ENCODE results near the gene UNC5C. TPM values are rescaled to one million over a fixed set of nuclear protein-coding genes. Genes with fewer than 3 reads are reported as not detected.

UNC5C gene
- total RNA-seq, 2 experiments from 2014 or later = not detected

DNA sequence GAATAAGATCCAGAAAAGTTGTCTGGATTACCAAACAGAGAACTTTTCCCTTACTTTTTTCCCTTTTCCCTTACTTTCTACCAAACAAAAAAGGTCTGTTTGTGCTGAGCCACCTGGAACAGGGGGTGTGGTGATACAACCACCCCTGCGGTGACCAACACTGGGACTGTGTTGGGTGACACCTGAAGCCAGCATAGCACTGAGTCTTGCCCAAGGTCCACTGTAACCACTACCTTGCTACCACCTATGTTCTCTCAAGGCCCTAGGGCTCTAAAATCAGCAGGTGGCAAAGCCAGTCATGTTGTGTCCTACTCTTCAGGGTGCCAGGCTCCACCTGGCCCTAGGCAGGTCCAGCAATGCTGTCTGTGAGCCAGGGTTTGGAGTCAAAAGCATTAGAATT lies 22.8 kb upstream of the UNC5C start:
- POLR2A ChIA-PET = no interaction called here
- Mint-ChIP-seq H3K9me3 (peaks cover 9% of the 10 kb centered on the region), H3K27ac (no peak overlapping the region), H3K36me3 (ENCODE audit: low read depth) (no peaks in the 10 kb centered on the region), H3K27me3 (no peaks in the 10 kb centered on the region), H3K4me3 (no peak overlapping the region), H3K4me1 (ENCODE audit: low read depth) (no peaks in the 10 kb centered on the region)
- ATAC-seq (ENCODE audit: poor library complexity) (no peak), DNase-seq (no peak)
- Histone ChIP-seq H3K4me3 (ENCODE audit: low read length) (no peak overlapping the region), H3K36me3 (ENCODE audit: insufficient read depth, low read length) (no peaks in the 10 kb centered on the region), H3K4me1 (ENCODE audit: insufficient read depth, low read length) (no peaks in the 10 kb centered on the region), H3K9me3 (ENCODE audit: control insufficient read depth in 1 of 2, insufficient read depth in 1 of 2, low read length in 2 of 2) (peaks cover 0 to 8% of the 10 kb centered on the region in 2 experiments), H3K27me3 (ENCODE audit: control insufficient read depth in 1 of 2, insufficient read depth in 2 of 2, low read length in 2 of 2) (no peaks in the 10 kb centered on the region), H3K27ac (ENCODE audit: low read depth in 1 of 2, low read length in 2 of 2) (no peak overlapping the region)
- TF ChIP-seq, protein P1, sequence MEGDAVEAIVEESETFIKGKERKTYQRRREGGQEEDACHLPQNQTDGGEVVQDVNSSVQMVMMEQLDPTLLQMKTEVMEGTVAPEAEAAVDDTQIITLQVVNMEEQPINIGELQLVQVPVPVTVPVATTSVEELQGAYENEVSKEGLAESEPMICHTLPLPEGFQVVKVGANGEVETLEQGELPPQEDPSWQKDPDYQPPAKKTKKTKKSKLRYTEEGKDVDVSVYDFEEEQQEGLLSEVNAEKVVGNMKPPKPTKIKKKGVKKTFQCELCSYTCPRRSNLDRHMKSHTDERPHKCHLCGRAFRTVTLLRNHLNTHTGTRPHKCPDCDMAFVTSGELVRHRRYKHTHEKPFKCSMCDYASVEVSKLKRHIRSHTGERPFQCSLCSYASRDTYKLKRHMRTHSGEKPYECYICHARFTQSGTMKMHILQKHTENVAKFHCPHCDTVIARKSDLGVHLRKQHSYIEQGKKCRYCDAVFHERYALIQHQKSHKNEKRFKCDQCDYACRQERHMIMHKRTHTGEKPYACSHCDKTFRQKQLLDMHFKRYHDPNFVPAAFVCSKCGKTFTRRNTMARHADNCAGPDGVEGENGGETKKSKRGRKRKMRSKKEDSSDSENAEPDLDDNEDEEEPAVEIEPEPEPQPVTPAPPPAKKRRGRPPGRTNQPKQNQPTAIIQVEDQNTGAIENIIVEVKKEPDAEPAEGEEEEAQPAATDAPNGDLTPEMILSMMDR (IDR thresholded peaks at IDR 0.05) = no peak
- CTCF ChIA-PET = no interaction called here
- intact Hi-C loops (cut with DNase I, micrococcal nuclease) = no loop called here

DNA sequence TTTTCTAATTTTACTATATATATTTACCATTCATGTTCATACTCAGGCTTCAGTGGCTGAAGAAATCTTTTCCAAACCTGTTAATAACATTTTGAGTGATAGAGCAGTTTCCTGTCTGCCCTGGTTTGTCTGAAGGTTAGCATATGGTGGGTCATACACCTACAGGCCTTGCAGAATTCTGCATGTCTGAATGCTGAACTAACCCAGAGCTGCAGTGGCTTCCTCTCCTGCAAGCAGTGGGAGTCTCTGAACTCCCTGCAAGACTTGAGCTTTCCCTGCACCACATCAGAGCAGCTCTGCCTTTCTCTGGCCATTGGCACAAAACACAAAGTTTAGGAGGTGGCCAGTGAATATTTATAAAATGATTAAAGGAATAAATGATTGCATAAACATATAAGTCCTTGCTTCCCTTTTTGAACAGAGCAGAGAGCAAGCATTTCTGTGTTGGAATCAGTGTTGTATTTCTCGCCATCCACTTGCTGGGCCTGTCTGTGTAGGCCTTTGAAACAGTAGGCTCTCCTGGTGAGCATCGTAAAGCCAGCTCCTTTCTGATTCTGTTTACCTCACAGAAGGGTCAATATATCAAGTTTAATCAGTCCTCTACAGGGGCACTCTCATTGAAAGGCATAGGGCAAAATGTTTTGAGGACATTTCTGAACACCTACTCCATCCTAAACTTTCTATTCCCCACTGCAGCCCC lies 15.0 kb upstream of the UNC5C start:
- peaks cover 0 to 3% of the 10 kb centered on the region in 2 experiments for H3K9me3 ChIP-seq (ENCODE audit: control insufficient read depth in 1 of 2, insufficient read depth in 1 of 2, low read length in 2 of 2)
- no peaks in the 10 kb centered on the region for H3K27me3 ChIP-seq (ENCODE audit: control insufficient read depth in 1 of 2, insufficient read depth in 2 of 2, low read length in 2 of 2)
- no peaks in the 10 kb centered on the region for H3K4me1 ChIP-seq (ENCODE audit: insufficient read depth, low read length)
- DNase-seq (no peak), ATAC-seq (ENCODE audit: poor library complexity) (no peak)
- no peak overlapping the region for H3K27ac ChIP-seq (ENCODE audit: low read depth in 1 of 2, low read length in 2 of 2)
- TF ChIP-seq, protein P1 (IDR thresholded peaks at IDR 0.05) = no peak
- H3K27me3 Mint-ChIP-seq = no peaks in the 10 kb centered on the region
- H3K4me3 ChIP-seq (ENCODE audit: low read length) = no peak overlapping the region
- CTCF ChIA-PET = no interaction called here
- H3K4me1 Mint-ChIP-seq (ENCODE audit: low read depth) = no peaks in the 10 kb centered on the region
- H3K36me3 ChIP-seq (ENCODE audit: insufficient read depth, low read length) = no peaks in the 10 kb centered on the region
- intact Hi-C loops (cut with DNase I, micrococcal nuclease) = no loop called here
- H3K27ac Mint-ChIP-seq = no peak overlapping the region
- POLR2A ChIA-PET = interaction anchor here (0.7 kb wide), 1 partner anchor 1190 kb away, joined by 3 read pairs; no protein-coding TSS in a partner anchor
- H3K4me3 Mint-ChIP-seq = no peak overlapping the region
- no peaks in the 10 kb centered on the region for H3K9me3 Mint-ChIP-seq
- no peaks in the 10 kb centered on the region for H3K36me3 Mint-ChIP-seq (ENCODE audit: low read depth)

DNA sequence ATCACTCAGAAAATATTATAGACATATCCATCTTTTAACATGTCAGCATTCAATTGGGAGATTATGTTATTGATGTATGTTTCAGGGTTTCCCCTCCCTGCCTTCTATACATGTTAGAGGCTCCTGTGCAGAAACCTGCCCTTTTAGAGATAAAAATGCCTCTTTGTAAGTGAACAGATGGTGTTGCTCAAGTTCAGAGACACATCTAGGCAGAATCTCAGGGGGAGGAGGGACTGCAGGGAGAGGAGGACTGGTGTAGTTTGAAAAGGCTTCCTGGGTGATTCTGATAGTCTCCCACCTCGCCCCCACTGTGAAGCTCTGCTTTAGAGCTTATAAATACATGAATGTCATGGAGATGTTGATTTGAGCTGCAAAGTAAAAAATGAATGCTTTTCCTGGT lies 12.0 kb upstream of the UNC5C start:
- ChIA-PET POLR2A (no interaction called here), CTCF (no interaction called here)
- Mint-ChIP-seq H3K4me3 (no peak overlapping the region), H3K36me3 (ENCODE audit: low read depth) (no peaks in the 10 kb centered on the region), H3K9me3 (no peaks in the 10 kb centered on the region), H3K27me3 (no peaks in the 10 kb centered on the region), H3K27ac (no peak overlapping the region), H3K4me1 (ENCODE audit: low read depth) (no peaks in the 10 kb centered on the region)
- TF ChIP-seq, protein P1 (IDR thresholded peaks at IDR 0.05) = no peak
- intact Hi-C loops (cut with DNase I, micrococcal nuclease) = no loop called here
- Histone ChIP-seq H3K4me1 (ENCODE audit: insufficient read depth, low read length) (no peaks in the 10 kb centered on the region), H3K36me3 (ENCODE audit: insufficient read depth, low read length) (no peaks in the 10 kb centered on the region), H3K27ac (ENCODE audit: low read depth in 1 of 2, low read length in 2 of 2) (no peak overlapping the region), H3K27me3 (ENCODE audit: control insufficient read depth in 1 of 2, insufficient read depth in 2 of 2, low read length in 2 of 2) (no peaks in the 10 kb centered on the region), H3K4me3 (ENCODE audit: low read length) (no peak overlapping the region), H3K9me3 (ENCODE audit: control insufficient read depth in 1 of 2, insufficient read depth in 1 of 2, low read length in 2 of 2) (peaks cover 0 to under 1% of the 10 kb centered on the region in 2 experiments)
- ATAC-seq (ENCODE audit: poor library complexity) (no peak), DNase-seq (no peak)
